ENCODE measurements around the gene ALG5. TPM values are rescaled to one million over a fixed set of nuclear protein-coding genes. Genes with fewer than 3 reads are reported as not detected.

ALG5 gene
- total and polyA plus RNA-seq, 2 of the 4 experiments (the other 2 are of a cell fraction), result 19.4 to 21.9 TPM

DNA sequence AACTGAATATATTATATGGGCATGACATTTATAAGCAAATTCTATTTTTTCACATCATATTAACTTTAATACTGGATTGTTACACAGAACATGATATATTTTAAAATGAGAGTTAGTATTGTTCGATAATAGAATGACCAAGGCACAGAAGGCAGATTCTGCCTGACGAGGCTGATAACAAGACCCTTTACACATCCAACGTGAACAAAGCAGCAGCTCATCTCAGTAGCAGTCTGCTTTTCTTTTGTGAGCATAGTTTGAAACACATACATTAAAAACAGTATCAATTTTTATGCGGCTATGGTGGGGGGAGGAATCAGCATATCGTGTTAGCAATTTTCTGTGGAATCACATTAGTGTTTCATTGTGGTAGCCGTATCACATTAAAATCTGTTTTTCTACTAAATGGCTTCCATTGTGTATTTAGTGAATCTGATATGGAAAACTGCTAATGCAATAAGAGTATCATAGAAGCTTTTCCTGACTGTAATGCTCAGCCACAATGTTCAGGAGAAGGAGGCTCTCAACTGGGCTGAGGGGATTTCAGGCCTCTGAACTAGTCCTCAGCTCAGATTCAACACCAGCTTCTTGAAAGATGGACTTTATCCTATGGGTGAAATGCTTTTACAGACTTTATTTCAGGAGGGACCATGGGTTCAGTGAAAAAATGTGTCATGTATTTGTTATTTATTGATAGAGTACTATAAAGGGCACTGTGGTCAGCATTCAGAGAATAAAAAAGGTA is 83.1 kb downstream of the ALG5 start:
- no peak overlapping the region for H3K56ac ChIP-seq (ENCODE audit: extremely low read depth, insufficient read depth, low read length)
- no CpG with 5 or more reads among the region's 6 CpGs for WGBS, 2 experiments (ENCODE audit: extremely low coverage in 2 of 2, insufficient read length in 1 of 2)
- no peak overlapping the region for H4K8ac ChIP-seq (ENCODE audit: low read depth in 2 of 2, low read length in 2 of 2)
- H3K36me3 ChIP-seq (ENCODE audit: control insufficient read depth, insufficient read depth, low read length), result no peaks in the 10 kb centered on the region
- intact Hi-C loops (cut with micrococcal nuclease) (loop anchor here (5.0 kb wide), 1 partner anchor 34 kb away; no protein-coding TSS in a partner anchor), dilution Hi-C loops (cut with HindIII; ENCODE audit: low sequenced_read_pairs, unreplicated experiment) (no loop called here), in situ Hi-C loops (cut with MboI; ENCODE audit: low sequenced_read_pairs) (no loop called here)
- ATAC-seq (ENCODE audit: low read depth), result no peak
- 0 out of 2 replicates have a peak overlapping the region, but pooled peaks have one; percentile 35 for H4K91ac ChIP-seq (ENCODE audit: insufficient read depth, low read depth, low read length)
- BruUV-seq (replicated peaks), result no TSS peak
- no peak overlapping the region for H3K18ac ChIP-seq (ENCODE audit: low read depth, low read length)
- no peak overlapping the region for H2BK15ac ChIP-seq (ENCODE audit: low read depth, low read length)
- H2AFZ ChIP-seq (replicated peaks; ENCODE audit: low read length, poor library complexity), result no peak overlapping the region
- H3K4ac ChIP-seq (ENCODE audit: low read depth, low read length), result no peak overlapping the region
- no peak overlapping the region for H2AK9ac ChIP-seq (replicated peaks; ENCODE audit: low read depth, low read length, poor library complexity)
- peaks cover 18 to 53% of the 10 kb centered on the region in 2 experiments for H3K79me1 ChIP-seq (ENCODE audit: low read depth in 1 of 2, low read length in 2 of 2)
- H3K9ac ChIP-seq (ENCODE audit: low read depth, low read length), result no peak overlapping the region
- no peak overlapping the region for H2BK20ac ChIP-seq (ENCODE audit: low read depth, low read length)
- no peaks in the 10 kb centered on the region for H3K9me3 ChIP-seq (ENCODE audit: control insufficient read depth, insufficient read depth, low read length)
- no peak for DNase-seq
- CTCF ChIA-PET, result interaction anchor here (1.5 kb wide), 1 partner anchor 25 kb away, joined by 3 read pairs; no protein-coding TSS in a partner anchor
- H3K14ac ChIP-seq (replicated peaks; ENCODE audit: low read depth, low read length), result no peak overlapping the region
- H3K27me3 ChIP-seq (ENCODE audit: control insufficient read depth, insufficient read depth, low read length), result no peaks in the 10 kb centered on the region
- H2BK5ac ChIP-seq (ENCODE audit: low read depth, low read length, poor library complexity, severe bottlenecking), result no peak overlapping the region
- H3K4me1 ChIP-seq (ENCODE audit: control insufficient read depth, insufficient read depth, low read length), result peaks cover 8% of the 10 kb centered on the region
- H2AK5ac ChIP-seq (ENCODE audit: low read depth, low read length), result no peak overlapping the region; the same call in 1 of the 2 replicates
- no peak overlapping the region for H4K5ac ChIP-seq (ENCODE audit: low read depth, low read length)
- POLR2A ChIA-PET (ENCODE audit: unreplicated experiment), result interaction anchor here (0.6 kb wide), 1 partner anchor 1507 kb away, joined by 17 read pairs; no protein-coding TSS in a partner anchor
- H3K9me1 ChIP-seq (ENCODE audit: insufficient read depth, low read length), result peaks cover 13% of the 10 kb centered on the region
- peaks cover 5% of the 10 kb centered on the region; the same call in 1 of the 2 replicates for H4K20me1 ChIP-seq (ENCODE audit: insufficient read depth, low read length)
- H3K4me3 ChIP-seq (ENCODE audit: insufficient read depth, low read depth, low read length), result no peak overlapping the region
- no peak overlapping the region for H3K27ac ChIP-seq (ENCODE audit: insufficient read depth, low read length)
- H3K23ac ChIP-seq (ENCODE audit: low read depth, low read length), result peak overlapping the region; percentile 66; the same call in 1 of the 2 replicates
- H2BK120ac ChIP-seq (ENCODE audit: low read depth, low read length), result no peak overlapping the region
- no peak overlapping the region for H3K4me2 ChIP-seq (ENCODE audit: low read depth, low read length)
- no peak for TF ChIP-seq RCOR1 (IDR thresholded peaks at IDR 0.05; ENCODE audit: insufficient replicate concordance, low read length)
- TF ChIP-seq, protein P1, sequence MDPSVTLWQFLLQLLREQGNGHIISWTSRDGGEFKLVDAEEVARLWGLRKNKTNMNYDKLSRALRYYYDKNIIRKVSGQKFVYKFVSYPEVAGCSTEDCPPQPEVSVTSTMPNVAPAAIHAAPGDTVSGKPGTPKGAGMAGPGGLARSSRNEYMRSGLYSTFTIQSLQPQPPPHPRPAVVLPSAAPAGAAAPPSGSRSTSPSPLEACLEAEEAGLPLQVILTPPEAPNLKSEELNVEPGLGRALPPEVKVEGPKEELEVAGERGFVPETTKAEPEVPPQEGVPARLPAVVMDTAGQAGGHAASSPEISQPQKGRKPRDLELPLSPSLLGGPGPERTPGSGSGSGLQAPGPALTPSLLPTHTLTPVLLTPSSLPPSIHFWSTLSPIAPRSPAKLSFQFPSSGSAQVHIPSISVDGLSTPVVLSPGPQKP (IDR thresholded peaks at IDR 0.05; ENCODE audit: borderline replicate concordance, low read depth, low read length), result no peak
- TF ChIP-seq SMC3 (IDR thresholded peaks at IDR 0.05; ENCODE audit: low read depth, low read length), result no peak
- no peak for TF ChIP-seq POLR2A (IDR thresholded peaks at IDR 0.05; ENCODE audit: low read depth, low read length)
- TF ChIP-seq CHD1 (IDR thresholded peaks at IDR 0.05; ENCODE audit: low read depth, low read length), result no peak
- TF ChIP-seq BHLHE40 (IDR thresholded peaks at IDR 0.05; ENCODE audit: low read depth, low read length), result no peak
- no peak for TF ChIP-seq MXI1 (IDR thresholded peaks at IDR 0.05; ENCODE audit: borderline replicate concordance, low read depth, low read length)
- TF ChIP-seq NFE2L2 (IDR thresholded peaks at IDR 0.05; ENCODE audit: low read depth, low read length), result no peak
- TF ChIP-seq MAZ (IDR thresholded peaks at IDR 0.05; ENCODE audit: borderline replicate concordance, low read depth, low read length), result no peak
- no peak for TF ChIP-seq MAFK (IDR thresholded peaks at IDR 0.05; ENCODE audit: low read depth, low read length)
- TF ChIP-seq CEBPB (IDR thresholded peaks at IDR 0.05; ENCODE audit: low read depth, low read length), result no peak
- TF ChIP-seq FOS (IDR thresholded peaks at IDR 0.05; ENCODE audit: low read depth, low read length), result no peak
- TF ChIP-seq, protein P2, sequence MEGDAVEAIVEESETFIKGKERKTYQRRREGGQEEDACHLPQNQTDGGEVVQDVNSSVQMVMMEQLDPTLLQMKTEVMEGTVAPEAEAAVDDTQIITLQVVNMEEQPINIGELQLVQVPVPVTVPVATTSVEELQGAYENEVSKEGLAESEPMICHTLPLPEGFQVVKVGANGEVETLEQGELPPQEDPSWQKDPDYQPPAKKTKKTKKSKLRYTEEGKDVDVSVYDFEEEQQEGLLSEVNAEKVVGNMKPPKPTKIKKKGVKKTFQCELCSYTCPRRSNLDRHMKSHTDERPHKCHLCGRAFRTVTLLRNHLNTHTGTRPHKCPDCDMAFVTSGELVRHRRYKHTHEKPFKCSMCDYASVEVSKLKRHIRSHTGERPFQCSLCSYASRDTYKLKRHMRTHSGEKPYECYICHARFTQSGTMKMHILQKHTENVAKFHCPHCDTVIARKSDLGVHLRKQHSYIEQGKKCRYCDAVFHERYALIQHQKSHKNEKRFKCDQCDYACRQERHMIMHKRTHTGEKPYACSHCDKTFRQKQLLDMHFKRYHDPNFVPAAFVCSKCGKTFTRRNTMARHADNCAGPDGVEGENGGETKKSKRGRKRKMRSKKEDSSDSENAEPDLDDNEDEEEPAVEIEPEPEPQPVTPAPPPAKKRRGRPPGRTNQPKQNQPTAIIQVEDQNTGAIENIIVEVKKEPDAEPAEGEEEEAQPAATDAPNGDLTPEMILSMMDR (conservative IDR thresholded peaks at IDR 0.05; ENCODE audit: low read depth, low read length), result no peak
- TF ChIP-seq RFX5 (IDR thresholded peaks at IDR 0.05; ENCODE audit: low read depth, low read length), result no peak
- no peak for TF ChIP-seq RAD21 (IDR thresholded peaks at IDR 0.05; ENCODE audit: low read length)

Measured in IMR-90 (cell line).